NCI-H146 (cell line): ENCODE results near the gene LMO1.

Source experiments
- DNase-seq: peaks from one replicate; lab custom pipeline; 2025; lab: John Stamatoyannopoulos, UW

Gene LMO1

DNA sequence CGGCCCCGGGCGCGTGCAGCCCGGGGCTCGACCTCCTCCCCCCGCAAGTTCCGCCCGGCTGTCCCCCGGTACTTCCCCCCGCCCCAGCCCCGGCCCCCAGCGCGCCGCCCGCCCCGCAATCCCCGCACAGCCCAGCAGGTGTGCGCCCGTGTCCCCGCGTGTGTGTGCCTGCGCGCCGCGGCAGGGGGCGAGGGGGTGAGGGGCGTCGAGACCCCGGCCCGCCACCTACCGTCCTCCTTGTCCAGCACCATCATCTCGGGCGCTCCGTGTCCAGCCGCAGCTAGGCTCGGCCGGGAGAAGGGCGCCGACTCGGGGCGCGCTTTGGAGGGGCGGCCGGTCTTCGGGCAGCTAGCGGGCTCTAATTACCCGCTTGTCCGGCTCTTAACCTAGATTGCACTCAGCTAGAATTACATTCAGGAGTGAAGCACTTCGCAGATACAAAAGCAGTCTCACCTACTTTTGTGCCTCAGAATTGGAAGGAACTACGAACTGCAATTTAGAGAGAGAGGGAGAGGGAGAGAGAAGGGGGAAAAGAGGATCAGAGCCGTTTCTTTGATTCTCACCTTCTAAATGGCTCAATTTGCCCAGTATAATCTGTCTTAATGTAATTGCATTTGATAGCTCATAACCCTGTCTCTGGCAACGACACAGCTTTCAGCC, 439 bp downstream of the LMO1 start:
- peak; percentile 16 for DNase-seq

DNA sequence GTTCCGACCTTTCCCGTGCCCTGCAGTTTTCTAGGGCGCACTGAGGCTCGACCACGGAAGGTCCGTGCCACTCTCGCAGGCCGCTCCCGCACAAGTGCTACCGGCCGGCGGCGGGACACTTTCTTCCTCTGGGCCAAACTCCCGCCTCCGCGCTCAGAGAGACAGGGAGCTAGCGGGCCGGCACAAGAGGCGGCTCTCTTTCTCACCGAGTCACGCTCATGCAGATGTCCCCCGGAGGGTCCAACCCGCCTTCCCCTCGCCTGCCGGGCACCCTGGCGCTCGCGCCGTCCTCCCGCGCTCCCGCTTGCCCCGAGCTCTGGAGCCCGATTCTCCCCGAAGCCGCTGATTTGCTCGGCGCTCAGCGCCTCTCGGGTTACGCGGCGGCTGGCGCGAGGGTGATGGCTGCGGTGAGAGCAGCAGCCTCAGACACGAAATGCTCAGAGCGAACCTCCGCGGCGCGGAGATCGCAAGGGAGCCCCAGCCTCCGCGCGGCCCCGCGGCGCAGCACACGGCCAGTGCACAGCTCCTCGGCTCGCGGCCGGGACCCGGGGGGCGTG, 1.0 kb downstream of the LMO1 start:
- peak; percentile 57 for DNase-seq

DNA sequence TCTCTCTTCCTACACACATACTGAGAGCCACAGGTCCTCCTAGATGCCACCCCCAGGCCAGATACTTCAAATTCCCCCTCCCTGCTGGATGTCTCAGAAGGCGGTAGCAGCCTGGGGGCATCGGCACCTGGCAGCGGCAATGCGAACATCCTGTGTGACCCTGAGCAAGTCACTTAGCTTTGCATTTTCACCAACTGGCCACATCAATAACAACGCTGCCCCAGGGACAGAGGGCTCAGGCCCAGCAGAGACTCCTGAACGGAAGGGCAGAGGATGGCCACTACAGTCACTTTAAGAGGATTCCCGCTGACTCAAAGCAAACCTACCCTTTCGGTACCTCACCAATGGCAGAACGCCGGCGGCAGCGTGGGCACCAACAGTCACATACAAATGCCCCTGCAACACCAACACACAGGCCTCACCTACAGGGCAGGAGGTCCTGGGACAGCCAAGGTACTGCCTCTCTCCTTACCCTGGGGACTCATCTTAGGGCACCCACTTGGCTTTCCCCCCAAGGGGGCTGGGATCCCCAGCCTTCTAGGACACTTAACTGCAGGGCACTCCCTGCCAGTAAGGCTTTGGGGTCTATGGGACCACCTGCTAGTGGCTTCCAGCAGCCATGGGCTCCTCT, 1.6 kb downstream of the LMO1 start:
- no peak for DNase-seq

DNA sequence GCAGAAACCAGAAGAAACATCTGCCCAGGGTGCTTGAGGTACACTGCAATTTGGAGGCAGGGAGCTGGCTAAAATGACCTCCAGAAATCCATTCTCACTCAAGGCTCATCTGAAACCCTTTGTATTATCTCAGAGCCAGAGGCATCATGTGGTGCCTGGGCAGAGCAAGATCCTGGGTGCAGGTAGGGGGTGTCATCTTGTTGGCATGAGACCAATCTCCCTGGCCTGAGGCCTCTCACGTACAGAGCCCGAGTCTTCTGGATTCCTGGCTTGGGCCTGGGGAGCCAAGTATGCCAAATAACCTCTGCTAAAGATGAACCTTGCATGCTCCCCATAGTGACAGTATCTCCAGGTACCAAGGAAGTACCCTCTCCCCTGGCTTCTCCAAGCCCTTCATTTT, 2.4 kb downstream of the LMO1 start:
- DNase-seq: no peak

DNA sequence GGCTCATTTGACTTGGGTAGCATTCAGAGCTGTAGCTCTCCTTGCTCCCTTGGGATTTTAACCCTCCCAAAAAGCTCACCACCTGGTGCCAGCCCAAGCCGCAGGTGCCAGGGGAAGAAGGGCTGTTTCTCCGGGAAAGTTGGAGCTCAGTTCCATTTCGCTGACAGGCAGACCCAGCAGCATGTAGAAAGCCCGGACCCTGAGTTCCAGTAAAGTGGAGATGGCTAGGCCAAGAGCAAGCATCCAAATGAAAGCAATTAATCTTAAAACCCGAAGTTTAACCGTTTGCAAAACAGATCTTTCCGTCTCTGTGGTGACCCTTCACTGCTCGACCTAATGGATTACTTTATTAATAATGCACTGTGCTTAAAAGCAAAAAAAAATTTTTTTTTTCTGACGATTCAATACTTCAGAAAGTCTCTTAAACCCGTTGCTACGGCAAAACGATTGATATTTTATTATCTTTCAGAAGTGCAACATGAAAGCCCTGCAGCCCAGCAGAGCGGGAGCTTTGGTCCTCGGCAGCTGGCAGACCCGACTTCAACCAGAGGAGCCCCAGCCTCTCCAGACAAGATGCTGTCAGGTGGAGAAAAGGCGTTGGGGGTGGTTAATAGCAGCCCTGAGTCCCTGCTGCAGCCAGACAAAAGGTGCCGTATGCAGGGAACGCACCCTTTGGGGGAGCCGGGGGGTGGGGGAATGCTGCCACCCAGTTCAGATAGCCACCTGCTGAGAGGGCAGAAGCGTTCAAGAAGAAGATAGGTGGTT, 3.3 kb downstream of the LMO1 start:
- no peak for DNase-seq

DNA sequence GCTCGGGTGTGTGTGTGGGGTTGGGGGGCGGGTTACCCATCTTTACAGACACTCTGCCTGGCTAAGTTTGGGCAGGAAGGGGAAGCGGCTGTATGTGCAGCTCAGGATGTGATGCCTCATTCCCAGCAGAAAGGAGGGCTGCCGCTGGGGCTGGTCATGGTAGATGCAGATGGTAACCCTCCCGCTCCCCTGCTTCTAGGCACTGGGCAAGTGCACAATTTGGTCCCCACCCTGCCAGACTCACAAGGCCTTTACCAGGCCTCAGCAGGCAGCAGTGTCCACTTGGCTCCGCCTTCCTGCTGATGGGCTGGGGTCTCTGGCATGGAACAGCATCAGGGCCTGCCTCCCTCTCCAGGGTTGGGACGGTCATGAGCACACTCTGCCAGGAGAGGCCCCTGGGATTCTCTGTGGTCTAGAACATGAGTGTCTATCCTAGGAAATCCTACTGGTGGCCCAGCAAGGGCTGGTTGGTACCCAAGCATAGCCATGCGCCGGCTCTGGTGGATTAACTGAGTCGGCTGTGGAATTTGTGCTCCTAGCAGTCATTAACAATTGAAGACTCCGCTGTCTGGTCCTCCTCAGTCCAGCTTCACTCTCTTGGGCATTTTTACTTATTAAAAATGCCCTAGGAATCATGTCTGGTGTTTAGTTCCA, 4.2 kb downstream of the LMO1 start:
- no peak for DNase-seq

DNA sequence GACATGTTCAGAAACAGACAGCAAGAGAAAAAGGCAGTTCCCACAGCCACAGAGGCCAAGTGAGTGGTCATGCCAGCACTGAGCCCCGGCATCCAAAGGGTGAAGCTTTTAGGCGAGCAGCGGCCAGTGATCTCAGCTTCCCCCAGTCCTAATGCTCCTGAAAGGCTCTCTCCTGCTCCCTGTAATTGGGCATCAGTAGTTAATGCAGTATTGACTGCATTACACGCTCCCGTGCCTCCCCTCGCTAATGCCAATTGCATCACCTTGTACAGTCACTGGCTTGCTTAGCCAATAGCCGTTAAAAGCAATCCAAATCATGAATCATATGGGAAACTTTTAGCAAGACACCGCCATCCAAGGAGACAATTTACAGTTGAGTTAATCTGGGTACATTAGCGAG, 4.9 kb downstream of the LMO1 start:
- DNase-seq: no peak

DNA sequence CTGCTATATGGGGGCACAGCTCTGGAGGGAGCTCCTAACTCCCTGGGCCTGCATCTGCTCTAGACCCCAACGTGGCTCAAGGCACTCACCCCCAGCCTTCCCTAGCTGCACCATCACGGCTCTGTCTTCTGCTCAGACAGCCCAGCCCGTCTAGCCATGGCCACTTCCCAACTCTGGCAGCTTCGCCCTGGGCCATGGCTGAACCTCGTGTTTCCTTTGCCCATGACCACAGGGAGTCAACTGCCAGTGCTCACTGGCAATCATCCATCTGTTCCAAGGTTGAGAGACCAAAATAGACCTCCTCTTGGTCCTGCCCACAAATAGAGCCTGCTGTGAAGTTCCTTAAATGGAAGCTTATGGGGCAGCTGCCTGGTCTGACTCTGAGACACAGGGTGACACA, 5.4 kb downstream of the LMO1 start:
- no peak for DNase-seq

DNA sequence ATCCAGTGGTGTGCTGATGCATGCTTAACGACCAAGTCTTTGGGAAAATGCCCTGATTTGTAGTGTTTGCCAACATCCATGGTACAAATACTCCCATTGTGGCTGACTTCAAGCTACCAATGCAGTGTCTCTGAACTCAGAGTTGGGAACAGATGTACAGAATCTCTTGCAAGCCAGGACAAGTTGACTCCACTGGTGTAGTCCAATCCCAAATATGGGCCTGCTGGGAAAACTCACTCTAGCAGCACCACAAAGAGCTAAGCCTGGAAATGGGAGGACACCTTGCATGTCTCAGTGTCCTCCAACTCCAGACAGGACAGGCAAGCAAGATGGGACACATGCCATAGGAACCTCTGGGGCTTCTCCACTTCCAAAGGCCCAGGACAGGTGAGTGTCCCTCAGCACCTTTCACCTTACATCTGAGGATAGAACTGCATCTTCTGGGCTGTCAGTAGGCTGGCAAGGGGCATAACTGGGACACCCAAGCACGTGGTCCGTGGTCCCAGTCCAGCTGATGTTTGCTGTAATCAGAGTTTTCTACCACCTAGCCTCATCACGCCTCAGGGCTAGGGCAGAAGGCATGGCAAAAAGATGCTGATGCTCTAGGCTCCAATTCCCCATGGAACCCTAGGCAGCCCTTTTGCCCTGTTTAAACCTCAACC, 6.5 kb downstream of the LMO1 start:
- no peak for DNase-seq

DNA sequence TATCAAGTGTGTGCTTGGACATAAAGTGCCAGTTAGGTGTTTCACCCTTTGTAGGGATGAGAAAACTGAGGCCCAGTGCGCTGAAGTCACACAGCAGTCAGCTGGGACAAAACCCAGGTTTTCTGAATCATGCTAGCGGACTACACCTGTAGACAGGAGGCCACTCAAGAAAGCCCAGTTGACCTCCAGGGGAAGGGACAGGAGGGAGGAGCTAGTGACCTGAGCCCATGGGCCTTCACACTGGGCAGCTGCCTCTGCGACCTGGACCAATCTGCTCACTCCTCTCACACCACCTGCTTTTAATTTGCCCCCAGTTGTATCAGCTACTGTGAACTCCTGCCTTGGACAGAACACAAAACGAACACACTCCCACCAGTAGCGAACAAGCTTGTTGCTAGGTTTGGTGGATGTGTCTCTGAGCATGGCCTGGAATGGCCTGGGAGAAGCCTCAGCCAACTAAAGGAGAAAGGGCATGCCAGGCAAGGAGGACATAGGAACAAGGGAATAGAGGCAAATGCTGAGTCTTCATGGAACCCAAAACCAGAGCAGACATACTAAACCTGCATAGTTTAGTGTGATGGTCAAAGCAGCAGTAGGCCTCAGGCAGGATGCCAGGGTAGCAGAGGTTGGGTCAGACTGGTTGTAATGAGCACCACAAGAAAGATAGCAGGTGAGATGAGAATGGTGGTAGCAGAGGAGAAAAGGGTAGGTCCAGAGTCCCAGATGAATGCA, 7.2 kb downstream of the LMO1 start:
- no peak for DNase-seq

DNA sequence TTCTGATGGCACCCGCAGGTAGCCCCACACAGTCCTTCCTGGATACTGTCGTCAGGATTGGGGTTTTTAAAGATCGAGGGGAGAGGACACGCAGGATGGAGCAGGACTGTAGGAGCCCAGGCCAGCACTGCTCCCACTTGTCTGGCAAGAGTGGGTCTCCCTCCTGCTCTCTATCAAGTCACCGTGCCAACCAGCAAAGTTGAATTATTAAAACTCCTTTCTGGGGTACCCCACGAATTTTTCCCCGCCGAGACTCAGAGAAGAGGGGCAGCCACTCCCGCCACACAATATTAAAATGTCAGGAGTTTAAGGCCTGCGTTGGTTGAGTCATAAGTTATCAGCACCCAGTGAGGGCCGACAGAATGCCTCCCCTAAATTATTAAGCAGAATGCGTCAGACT, 10.1 kb downstream of the LMO1 start:
- no peak for DNase-seq

DNA sequence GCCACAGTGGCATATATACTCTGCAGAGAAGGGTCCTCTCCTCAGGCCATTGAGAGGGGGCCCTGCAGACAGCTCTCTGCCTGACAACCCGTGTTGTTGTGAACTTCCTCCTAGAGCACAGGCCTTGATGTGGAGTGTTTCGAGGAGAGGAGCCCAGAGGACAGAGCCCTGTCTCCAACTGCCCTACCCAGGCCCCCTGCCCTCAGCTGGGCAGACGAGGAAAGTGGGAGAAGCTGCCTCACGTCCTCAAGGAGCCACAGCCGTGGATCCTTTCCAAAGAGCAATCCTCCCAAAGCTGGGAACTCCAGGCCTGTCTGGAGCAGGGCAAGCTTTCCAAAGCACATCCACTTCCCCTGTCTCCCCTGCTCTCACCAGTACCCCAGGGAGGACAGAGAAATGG, 10.7 kb downstream of the LMO1 start:
- DNase-seq: no peak

DNA sequence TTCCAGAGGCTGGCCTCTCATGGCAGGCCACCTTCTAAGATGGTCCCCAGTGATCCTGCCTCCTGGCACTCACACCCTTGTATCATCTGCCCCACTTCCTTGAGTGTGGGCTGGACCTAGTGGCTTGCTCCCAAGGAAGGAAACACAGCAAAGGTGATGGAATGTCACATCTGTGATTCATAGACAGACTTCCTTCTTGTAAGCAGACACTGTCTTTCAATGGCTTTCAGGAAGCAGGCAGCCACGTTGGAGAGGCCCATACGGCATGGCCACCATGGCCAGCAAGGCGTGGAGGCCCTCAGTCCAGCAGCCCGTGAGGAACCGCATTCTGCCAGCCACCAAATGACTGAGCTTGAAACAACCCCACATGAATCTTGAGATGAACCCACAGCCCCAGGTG, 11.3 kb downstream of the LMO1 start:
- DNase-seq: no peak

DNA sequence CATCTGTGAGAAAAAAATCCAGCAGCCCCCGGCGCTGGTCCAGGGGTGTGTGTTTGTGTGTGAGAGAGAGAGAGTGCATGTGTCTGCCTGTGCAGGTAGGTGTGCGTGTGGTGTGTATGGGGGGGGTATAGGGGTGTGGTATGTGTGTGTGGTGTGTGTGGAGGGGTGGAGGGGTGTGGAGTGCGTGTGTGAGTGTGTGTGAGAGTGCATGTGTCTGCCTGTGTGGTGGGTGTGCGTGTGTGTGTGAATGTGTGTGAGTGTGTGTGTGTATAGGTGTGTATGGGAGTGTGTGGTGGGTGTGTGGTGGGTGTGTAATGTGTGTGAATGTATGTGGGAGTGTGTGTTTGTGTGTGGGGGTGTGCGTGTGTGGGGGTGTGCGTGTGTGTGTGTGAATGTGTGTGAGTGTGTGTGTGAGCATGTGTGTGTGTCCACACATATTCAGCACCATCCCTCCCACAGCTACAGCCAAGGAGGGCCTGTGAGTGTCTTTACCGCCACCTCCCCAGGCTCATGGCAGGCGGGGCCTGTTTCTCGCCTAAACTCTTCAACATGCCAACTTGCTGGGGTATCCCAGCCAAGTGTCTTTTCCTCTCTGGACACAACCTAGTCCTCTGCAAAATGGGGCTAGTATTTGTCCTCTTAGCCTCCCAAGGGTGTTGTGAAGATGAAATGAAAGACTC, 11.9 kb downstream of the LMO1 start:
- no peak for DNase-seq

DNA sequence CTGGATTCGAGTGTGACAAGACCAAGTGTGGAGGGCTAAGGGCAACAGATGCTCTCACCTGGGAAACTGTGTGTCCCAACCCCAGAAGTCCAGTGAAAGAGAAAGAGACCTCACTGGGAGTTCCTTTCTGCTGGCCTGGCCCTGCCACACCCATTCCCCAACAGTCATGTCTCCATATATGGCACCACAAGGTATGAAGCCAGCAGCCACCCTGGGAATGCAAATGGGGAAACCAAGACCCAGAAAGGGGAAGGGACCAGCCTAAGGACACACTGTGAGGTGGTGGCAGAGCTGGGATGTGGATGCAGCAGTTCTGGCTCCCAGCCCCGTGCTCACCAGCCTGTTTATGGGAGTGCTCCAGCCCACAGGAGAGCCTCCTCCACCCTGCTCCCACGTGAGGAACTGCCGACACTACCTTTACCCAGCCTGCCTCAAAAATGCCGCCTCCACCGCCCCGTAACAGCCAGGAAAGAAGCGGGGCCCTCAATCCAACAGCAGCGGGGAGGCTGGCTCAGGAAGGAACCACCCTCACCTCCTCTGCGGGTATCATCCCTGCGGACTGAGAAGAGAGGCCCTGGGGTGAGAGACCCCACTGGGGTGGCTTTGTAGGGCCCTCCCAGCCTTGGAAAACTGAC, 12.6 kb downstream of the LMO1 start:
- no peak for DNase-seq

DNA sequence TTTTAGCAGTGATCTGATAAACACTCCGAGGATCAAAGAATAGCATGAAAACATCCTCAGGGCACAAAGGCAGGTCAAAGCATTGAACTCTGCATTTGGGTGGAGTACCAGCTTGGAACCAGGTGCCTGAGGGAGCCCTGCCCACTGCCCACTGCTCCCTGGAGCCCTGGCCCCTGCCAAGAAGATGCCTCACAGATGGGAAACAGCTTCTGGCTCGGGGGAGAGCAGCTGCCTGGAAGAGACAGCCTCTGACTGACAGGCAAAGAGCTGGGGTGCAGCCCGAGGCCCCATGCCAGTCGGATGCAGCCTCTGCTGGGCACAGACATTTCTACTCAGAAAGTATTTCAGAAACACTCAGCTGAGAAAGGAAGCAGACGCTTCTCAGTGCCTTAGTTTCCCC, 13.2 kb downstream of the LMO1 start:
- no peak for DNase-seq

DNA sequence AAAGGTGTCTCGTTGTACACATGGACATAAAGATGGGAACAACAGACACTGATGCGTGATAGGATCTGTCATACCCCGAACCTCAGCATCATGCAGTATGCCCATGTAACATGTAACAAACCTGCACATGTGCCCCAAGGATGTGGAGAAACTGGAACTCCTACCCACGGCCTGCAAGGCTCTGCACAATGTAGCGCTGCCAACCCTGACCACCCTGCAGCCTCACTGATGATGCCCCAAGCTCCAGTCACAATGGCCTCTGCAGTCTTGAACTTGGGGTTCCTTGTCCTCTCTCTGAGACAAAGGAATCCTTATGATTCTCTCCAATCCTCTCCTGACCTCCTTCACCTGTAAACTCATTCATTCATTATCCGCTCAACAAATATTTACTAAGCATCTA, 14.2 kb downstream of the LMO1 start:
- DNase-seq: no peak

DNA sequence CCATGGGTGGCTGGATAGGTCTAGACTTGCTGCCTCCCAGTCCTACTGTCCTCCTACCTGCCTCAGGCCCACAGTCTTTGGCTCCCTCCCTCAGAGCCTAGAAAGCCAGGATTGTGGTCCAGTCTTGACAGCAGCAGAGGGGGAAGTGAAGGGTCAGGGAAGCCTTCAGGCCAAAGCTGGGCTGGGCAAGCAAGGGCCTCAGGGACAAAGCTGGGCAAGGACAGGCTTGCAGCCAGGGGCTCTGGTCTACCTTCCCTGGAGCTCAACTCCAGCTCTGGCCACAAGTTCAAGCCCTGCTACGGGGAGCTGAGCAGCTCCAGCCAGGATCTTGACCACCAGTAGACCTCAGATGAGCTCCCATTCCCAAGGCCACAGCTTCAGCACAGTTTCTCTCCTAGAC, 14.9 kb downstream of the LMO1 start:
- no peak for DNase-seq

DNA sequence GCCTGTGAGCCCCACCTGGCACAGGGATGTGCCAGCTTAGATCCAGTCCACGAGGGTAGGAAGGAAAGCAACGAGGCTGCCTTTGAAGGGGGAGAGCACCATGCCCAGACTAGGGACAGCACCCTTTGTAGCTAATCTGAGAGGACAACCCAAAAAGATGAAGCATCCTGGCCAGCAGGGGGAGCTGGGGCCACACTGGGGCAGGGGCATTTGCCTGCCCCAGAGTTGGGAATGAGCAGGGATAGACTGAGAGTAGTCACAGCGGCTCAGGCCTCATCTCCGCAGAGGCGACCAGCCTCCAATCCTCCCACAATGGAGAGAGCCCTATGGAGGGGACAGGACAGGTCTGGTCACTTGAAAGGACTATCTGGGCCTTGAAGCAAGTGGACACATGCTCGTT, 16.4 kb downstream of the LMO1 start:
- peak; percentile 40 for DNase-seq

DNA sequence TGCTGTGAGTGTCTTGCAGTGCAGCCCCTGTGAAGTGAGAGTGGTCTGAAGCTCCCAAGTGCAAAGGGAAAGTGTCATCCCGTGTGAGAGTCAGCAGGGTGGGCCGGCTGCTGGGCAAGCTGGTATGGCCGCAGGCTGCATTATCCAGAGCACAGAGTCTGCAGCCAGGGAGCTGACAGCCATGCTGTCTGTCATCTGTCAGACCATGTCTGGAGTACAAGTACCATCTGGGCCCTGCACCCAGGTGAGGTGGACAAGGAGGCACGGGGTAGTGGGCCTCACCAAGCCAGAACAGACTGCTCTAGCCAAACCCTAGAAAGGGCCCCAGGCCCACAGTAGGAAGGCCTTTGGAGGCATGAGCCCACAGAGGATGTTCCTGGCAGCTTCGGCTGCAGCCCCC, 20.2 kb downstream of the LMO1 start:
- no peak for DNase-seq
